ENCODE measurements around the gene ATXN1. TPM values are rescaled to one million over a fixed set of nuclear protein-coding genes. Genes with fewer than 3 reads are reported as not detected.

The ATXN1 gene
- total RNA-seq, 1 experiment from 2014 or later, result 5.6 TPM

- Histone ChIP-seq H2BK12ac (ENCODE audit: insufficient read length, low read depth, low read length) (no peak overlapping the region), H2BK20ac (ENCODE audit: low read depth, low read length, poor library complexity, severe bottlenecking) (no peak overlapping the region), H3K4me1 (ENCODE audit: insufficient read depth, low read length) (peaks cover 2% of the 10 kb centered on the region; the same call in 1 of the 2 replicates), H3K56ac (ENCODE audit: insufficient read length, low read depth, low read length) (no peak overlapping the region), H4K20me1 (ENCODE audit: control insufficient read depth, insufficient read depth, insufficient read length) (no peaks in the 10 kb centered on the region), H3K9ac (ENCODE audit: extremely low read depth, insufficient read length, low read length) (no peak overlapping the region), H2AK5ac (ENCODE audit: insufficient read length, low read length) (no peak overlapping the region), H3T11ph (ENCODE audit: low read length) (no peak overlapping the region), H4K91ac (ENCODE audit: insufficient read length, low read depth, low read length) (no peak overlapping the region), H3K18ac (ENCODE audit: insufficient read length, low read depth, low read length) (no peak overlapping the region), H2BK5ac (ENCODE audit: insufficient read length, low read length) (no peak overlapping the region), H3K14ac (ENCODE audit: insufficient read depth, low read length) (no peak overlapping the region; the same call in 1 of the 2 replicates), H3K4me2 (ENCODE audit: insufficient read depth, insufficient read length, low read length) (no peak overlapping the region), H3K23me2 (ENCODE audit: insufficient read length, low read depth, low read length, poor library complexity, severe bottlenecking) (no peaks in the 10 kb centered on the region), H4K8ac (replicated peaks; ENCODE audit: insufficient read length, low read depth, low read length) (no peak overlapping the region), H3K23ac (ENCODE audit: insufficient read length, low read depth, low read length) (no peak overlapping the region), H3K27ac (ENCODE audit: insufficient read length, low read depth, low read length) (no peak overlapping the region), H3K79me1 (ENCODE audit: insufficient read depth, low read depth, low read length, poor library complexity, severe bottlenecking) (no peaks in the 10 kb centered on the region), H3K4ac (ENCODE audit: low read depth, low read length) (no peak overlapping the region), H4K5ac (ENCODE audit: insufficient read length, low read depth, low read length) (no peak overlapping the region), H2AFZ (ENCODE audit: low read length) (no peak overlapping the region), H2BK120ac (ENCODE audit: low read depth, low read length, poor library complexity, severe bottlenecking) (no peak overlapping the region), H3K79me2 (ENCODE audit: insufficient read depth, low read length) (no peaks in the 10 kb centered on the region), H3K27me3 (ENCODE audit: insufficient read depth, low read length) (no peaks in the 10 kb centered on the region), H3K9me3 (ENCODE audit: control insufficient read depth, low read depth, low read length) (no peaks in the 10 kb centered on the region), H2BK15ac (ENCODE audit: low read depth, low read length) (no peak overlapping the region)
- TF ChIP-seq CTCF (conservative IDR thresholded peaks at IDR 0.05), result no peak
- peaks cover 2% of the 10 kb centered on the region for H3K27me3 Mint-ChIP-seq (ENCODE audit: low read depth)
- peaks cover 47 to 51% of the 10 kb centered on the region in 2 experiments for H3K4me1 Mint-ChIP-seq
- peaks cover 0 to 5% (median 0%) of the 10 kb centered on the region in 3 experiments; a peak in 3 of 7 replicates for H3K36me3 Mint-ChIP-seq (ENCODE audit: insufficient read depth in 1 of 3, low read depth in 3 of 3)
- no peak overlapping the region; a peak in 2 of 7 replicates for H3K27ac Mint-ChIP-seq
- H3K4me3 Mint-ChIP-seq, result no peak overlapping the region
- no CpG with 5 or more reads among the region's 21 CpGs for WGBS (ENCODE audit: extremely low coverage, insufficient read length, low lambda C conversion rate)
- no peak for DNase-seq
- peaks cover 3 to 6% of the 10 kb centered on the region in 2 experiments; a peak in 2 of 5 replicates for H3K9me3 Mint-ChIP-seq
Measured at GRCh38 chr6:16320533-16321340, 440.5 kb downstream of the ATXN1 start.
